BJ (cell line): Measurements from ENCODE around the gene TSC22D4. TPM values are rescaled to one million over a fixed set of nuclear protein-coding genes. Genes with fewer than 3 reads are reported as not detected.
A peak's percentile ranks its signal among the peaks of the same experiment; 100 is the strongest.

Experiments used
- CTCF ChIA-PET: fragments of 350-600 bp; formaldehyde crosslinking; extraction: SDS; loops from one replicate; lab custom pipeline; 2021; ENCODE audit warnings: antibody characterized with exemption, inconsistent platforms; lab: Yijun Ruan, JAX
- POLR2A ChIA-PET: fragments of 300-600 bp; sonication (Branson Sonifier 250); formaldehyde crosslinking; extraction: SDS; loops from one replicate; lab custom pipeline; 2021; ENCODE audit warnings: antibody characterized with exemption; lab: Charles Lee
- DNase-seq: peaks from one replicate; pipeline ENCODE4 v3.0.0-alpha.2; 2011; ENCODE audit warnings: low read depth
- H3K27me3 ChIP-seq: 2 replicates; pipeline ENCODE4 v1.6.0; 2011; ENCODE audit warnings: low read length; ENCODE audit not compliant: control insufficient read depth, insufficient read depth
- H3K36me3 ChIP-seq: 2 replicates; pipeline ENCODE4 v1.5.1; 2011; ENCODE audit warnings: low read length; ENCODE audit not compliant: control insufficient read depth, insufficient read depth
- H3K4me3 ChIP-seq: 2 replicates; pipeline ENCODE4 v1.5.1; 2011; ENCODE audit warnings: low read depth, mild to moderate bottlenecking, control low read depth, low read length
- polyA plus RNA-seq: library from polyadenylated mRNA; depleted of rRNA; stranded (reverse); fragments of >200 nt; gene quantifications from 2 replicates; pipeline ENCODE4 v1.2.3, GENCODE V29; 2011
- TF ChIP-seq, protein P1 (sequence below): IDR thresholded peaks from 2 replicates; pipeline ENCODE4 v1.5.1; 2011; ENCODE audit warnings: low read depth, mild to moderate bottlenecking, control low read depth, inconsistent platforms, low read length, moderate library complexity; ENCODE audit not compliant: insufficient read depth

TSC22D4 gene
- polyA plus RNA-seq, 1 experiment: 20.7 TPM

DNA sequence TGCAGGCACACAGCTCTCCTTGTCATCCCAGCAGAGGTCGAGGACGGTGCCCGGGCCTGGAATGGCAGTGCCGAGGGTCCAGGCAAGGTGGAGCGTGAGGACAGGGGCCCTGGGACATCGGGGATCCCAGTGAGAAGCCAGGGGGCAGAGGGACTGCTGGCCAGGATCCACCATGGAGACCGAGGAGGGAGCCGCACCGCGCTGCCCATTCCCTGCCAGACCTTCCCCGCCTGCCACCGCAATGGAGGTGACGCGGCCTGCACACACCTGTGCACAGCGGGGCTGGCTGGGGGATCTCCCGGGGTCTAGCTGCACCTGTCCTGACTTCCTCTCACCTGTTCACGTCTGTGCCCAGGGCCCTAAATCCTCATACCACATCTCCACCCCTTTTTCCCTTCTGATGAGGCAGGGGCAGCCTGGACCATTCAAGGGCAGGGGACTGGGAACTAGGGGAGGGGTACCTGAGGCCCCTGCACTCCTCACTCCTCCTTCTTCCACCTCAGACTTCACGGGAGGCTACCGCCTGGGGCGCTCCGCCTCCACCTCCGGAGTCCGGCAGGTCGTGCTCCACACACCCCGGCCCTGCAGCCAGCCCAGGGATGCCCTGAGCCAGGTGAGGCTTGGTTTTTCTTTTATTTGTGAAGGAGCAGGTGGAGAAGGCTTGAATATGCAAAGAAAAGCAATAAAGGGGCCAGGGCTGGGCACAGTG, 11.6 kb upstream of the TSC22D4 start:
- no peaks in the 10 kb centered on the region for H3K36me3 ChIP-seq
- no peak for DNase-seq
- H3K4me3 ChIP-seq: no peak overlapping the region
- peaks cover 1% of the 10 kb centered on the region; the same call in 1 of the 2 replicates for H3K27me3 ChIP-seq
- ChIA-PET POLR2A (no interaction called here), CTCF (no interaction called here)
- TF ChIP-seq, protein P1, sequence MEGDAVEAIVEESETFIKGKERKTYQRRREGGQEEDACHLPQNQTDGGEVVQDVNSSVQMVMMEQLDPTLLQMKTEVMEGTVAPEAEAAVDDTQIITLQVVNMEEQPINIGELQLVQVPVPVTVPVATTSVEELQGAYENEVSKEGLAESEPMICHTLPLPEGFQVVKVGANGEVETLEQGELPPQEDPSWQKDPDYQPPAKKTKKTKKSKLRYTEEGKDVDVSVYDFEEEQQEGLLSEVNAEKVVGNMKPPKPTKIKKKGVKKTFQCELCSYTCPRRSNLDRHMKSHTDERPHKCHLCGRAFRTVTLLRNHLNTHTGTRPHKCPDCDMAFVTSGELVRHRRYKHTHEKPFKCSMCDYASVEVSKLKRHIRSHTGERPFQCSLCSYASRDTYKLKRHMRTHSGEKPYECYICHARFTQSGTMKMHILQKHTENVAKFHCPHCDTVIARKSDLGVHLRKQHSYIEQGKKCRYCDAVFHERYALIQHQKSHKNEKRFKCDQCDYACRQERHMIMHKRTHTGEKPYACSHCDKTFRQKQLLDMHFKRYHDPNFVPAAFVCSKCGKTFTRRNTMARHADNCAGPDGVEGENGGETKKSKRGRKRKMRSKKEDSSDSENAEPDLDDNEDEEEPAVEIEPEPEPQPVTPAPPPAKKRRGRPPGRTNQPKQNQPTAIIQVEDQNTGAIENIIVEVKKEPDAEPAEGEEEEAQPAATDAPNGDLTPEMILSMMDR: no peak

DNA sequence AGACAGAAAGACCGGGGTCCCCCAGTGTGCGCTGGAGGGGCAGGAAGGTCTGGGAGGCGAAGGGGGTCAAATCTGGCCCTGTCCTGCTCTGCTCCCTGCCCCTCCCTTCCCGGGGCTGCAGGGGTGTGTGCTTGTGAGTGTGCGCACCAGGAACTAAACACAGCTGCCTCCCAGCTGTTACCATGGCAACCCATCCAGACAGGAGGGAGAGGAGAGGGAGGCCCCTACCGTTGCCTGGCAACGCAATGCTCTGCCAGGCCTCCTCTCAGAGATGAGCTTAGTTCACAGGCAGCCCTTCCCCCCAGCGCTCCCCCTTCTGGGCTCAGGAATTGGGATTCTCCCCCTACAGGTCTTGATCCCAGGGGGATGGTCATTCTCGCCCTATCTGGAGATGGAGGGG, 10.8 kb upstream of the TSC22D4 start:
- peak; percentile 50 for DNase-seq
- Histone ChIP-seq H3K36me3 (no peaks in the 10 kb centered on the region), H3K4me3 (no peak overlapping the region), H3K27me3 (peaks cover 1% of the 10 kb centered on the region; the same call in 1 of the 2 replicates)
- ChIA-PET CTCF (no interaction called here), POLR2A (no interaction called here)
- TF ChIP-seq, protein P1: no peak

DNA sequence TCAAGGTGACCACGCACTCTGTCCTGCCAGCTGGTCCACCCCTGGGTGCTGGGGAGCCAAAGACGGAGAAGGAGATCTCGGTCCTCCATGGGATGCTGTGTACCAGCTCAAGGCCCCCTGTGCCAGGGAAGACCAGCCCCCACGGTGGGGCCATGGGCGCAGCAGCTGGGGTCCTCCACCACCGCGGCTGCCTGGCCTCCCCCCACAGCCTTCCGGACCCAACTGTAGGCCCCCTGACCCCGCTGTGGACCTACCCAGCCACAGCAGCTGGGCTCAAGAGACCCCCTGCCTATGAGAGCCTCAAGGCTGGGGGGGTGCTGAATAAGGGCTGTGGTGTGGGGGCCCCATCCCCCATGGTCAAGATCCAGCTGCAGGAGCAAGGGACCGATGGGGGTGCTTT, 10.1 kb upstream of the TSC22D4 start:
- TF ChIP-seq, protein P1: no peak
- ChIA-PET CTCF (no interaction called here), POLR2A (no interaction called here)
- Histone ChIP-seq H3K36me3 (no peaks in the 10 kb centered on the region), H3K4me3 (no peak overlapping the region), H3K27me3 (peaks cover 1% of the 10 kb centered on the region; the same call in 1 of the 2 replicates)
- no peak for DNase-seq

DNA sequence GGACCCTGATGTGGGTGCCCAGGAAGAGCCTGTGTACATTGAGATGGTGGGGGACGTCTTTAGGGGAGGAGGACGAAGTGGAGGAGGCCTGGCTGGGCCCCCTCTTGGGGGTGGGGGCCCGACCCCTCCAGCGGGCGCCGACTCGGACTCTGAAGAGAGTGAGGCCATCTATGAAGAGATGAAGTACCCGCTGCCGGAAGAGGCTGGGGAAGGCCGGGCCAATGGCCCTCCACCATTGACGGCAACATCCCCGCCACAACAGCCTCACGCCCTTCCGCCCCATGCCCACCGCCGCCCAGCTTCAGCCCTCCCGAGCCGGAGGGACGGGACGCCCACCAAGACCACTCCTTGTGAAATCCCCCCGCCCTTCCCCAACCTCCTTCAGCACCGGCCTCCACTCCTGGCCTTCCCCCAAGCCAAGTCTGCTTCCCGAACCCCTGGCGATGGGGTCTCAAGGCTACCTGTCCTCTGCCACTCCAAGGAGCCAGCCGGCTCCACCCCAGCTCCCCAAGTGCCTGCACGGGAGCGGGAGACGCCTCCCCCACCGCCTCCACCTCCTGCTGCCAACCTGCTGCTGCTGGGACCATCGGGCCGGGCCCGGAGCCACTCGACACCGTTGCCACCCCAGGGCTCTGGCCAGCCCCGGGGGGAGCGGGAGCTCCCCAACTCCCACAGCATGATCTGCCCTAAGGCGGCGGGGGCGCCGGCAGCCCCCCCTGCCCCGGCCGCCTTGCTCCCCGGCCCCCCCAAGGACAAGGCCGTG, 9.5 kb upstream of the TSC22D4 start:
- ChIA-PET POLR2A (no interaction called here), CTCF (interaction anchor here (1.4 to 2.5 kb wide), 2 partner anchors 27 to 71 kb away, joined by 4 to 8 read pairs; no protein-coding TSS in a partner anchor)
- DNase-seq: no peak
- Histone ChIP-seq H3K27me3 (peaks cover 1% of the 10 kb centered on the region; the same call in 1 of the 2 replicates), H3K36me3 (no peaks in the 10 kb centered on the region), H3K4me3 (no peak overlapping the region)
- TF ChIP-seq, protein P1: no peak

DNA sequence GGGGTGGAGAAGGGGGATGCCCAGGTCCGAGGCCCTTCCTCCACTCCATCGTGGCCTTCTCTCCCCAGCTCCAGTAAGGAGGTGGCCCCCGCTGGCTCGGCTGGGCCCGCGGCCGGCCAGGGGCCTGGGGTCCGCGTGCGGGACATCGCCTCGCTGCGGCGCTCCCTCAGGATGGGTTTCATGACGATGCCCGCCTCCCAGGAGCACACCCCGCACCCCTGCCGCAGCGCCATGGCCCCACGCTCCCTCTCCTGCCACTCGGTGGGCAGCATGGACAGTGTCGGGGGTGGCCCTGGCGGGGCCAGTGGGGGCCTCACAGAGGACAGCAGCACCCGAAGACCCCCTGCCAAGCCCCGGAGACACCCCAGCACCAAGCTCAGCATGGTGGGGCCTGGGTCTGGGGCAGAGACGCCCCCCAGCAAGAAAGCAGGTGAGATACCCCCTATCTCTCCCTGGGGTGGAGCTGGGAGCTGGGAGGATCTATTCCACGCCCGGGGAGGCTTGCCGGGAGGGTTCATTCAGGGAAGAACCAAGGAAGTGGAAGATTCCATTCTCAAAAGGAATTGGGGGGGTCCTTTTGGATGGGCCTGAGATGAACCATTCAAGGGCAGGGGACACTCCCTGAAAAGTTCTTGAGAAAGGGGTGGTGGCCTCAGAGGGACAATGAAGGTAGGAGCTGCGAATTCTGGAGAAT, 7.9 kb upstream of the TSC22D4 start:
- no peak overlapping the region for H3K4me3 ChIP-seq
- ChIA-PET POLR2A (no interaction called here), CTCF (interaction anchor here (1.0 to 2.5 kb wide), 3 partner anchors 29 to 238 kb away, joined by 3 to 8 read pairs (median 4); no protein-coding TSS in a partner anchor)
- H3K27me3 ChIP-seq: no peaks in the 10 kb centered on the region
- TF ChIP-seq, protein P1: no peak
- no peak for DNase-seq
- H3K36me3 ChIP-seq: no peaks in the 10 kb centered on the region
